Parathyroid adenoma (tissue), 2 donors: Measurements from ENCODE around the gene CFTR.
"Not testable (repeated sequence)": the region's sequence is repeated elsewhere in the genome, so short reads cannot be mapped to it uniquely, and the experiment has no call there.

Experiments
- H2AFZ ChIP-seq: fragments of 300-600 bp; sonication (generic); one replicate; pipeline ENCODE4 v1.7.0; 2017; ENCODE audit warnings: antibody characterized with exemption, mild to moderate bottlenecking
- H3K27ac ChIP-seq: fragments of 300-600 bp; sonication (generic); one replicate; pipeline ENCODE4 v1.7.0; 2017
- H3K27me3 ChIP-seq: fragments of 300-600 bp; sonication (generic); one replicate; pipeline ENCODE4 v1.7.0; 2017; ENCODE audit warnings: low read length; ENCODE audit not compliant: control insufficient read depth, insufficient read depth
- H3K36me3 ChIP-seq: fragments of 300-600 bp; sonication (generic); one replicate; pipeline ENCODE4 v1.7.0; 2017; ENCODE audit warnings: low read length; ENCODE audit not compliant: control insufficient read depth, insufficient read depth
- H3K4me1 ChIP-seq: fragments of 300-600 bp; sonication (generic); one replicate; pipeline ENCODE4 v1.7.0; 2017; ENCODE audit warnings: control low read depth
- H3K4me2 ChIP-seq: fragments of 300-600 bp; sonication (generic); one replicate; pipeline ENCODE4 v1.7.0; 2017; ENCODE audit warnings: low read length
- H3K4me3 ChIP-seq: fragments of 300-600 bp; sonication (generic); one replicate; pipeline ENCODE4 v1.7.0; 2017; ENCODE audit warnings: low read depth, low read length
- H3K79me2 ChIP-seq: fragments of 300-600 bp; sonication (generic); one replicate; pipeline ENCODE4 v1.7.0; 2017; ENCODE audit warnings: control low read depth
- H3K9ac ChIP-seq: fragments of 300-600 bp; sonication (generic); one replicate; pipeline ENCODE4 v1.7.0; 2017; ENCODE audit warnings: mild to moderate bottlenecking
- H3K9me3 ChIP-seq: fragments of 300-600 bp; sonication (generic); one replicate; pipeline ENCODE4 v1.7.0; 2017; ENCODE audit warnings: low read length; ENCODE audit not compliant: control insufficient read depth
- TF ChIP-seq, protein P1 (sequence below): fragments of 300-600 bp; sonication (generic); IDR thresholded peaks from one replicate; pipeline ENCODE4 v1.7.0; 2017; ENCODE audit warnings: antibody characterized with exemption, mild to moderate bottlenecking
- donor health status: primary hyperparathyroidism.

The CFTR gene

DNA sequence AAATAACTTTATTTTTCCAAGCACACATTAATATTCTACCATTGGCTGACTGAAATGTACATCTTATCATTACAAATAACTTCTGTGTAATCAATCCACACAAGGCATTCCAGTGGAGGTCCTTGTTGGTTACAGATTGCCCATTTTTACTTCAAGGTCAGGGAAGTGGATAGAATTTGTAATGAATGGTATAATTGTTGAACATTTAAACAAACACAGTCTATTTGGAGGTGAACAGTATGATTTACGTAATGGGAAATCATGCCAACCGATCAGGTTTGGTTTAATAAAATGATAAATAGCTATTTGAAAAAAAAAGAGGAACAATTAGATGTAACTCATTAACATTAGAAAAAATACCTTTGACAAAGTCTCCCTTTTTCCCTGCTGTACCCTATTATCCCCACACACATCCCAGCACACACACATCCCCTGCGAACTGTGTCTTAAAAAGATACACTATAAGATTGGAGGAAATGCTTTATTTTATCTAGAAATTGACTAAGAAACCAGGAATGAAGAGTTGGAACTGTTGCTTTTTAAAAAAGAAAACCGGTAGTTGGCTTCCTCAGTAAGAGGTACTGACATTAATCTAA lies 33.5 kb upstream of the CFTR start:
- H3K27ac ChIP-seq: no peak overlapping the region
- H3K4me2 ChIP-seq: no peak overlapping the region
- no peaks in the 10 kb centered on the region for H3K79me2 ChIP-seq
- no peak overlapping the region for H2AFZ ChIP-seq
- H3K9ac ChIP-seq: no peak overlapping the region
- no peak overlapping the region for H3K4me3 ChIP-seq
- no peaks in the 10 kb centered on the region for H3K9me3 ChIP-seq
- H3K36me3 ChIP-seq: no peaks in the 10 kb centered on the region
- H3K4me1 ChIP-seq: no peaks in the 10 kb centered on the region
- H3K27me3 ChIP-seq: no peaks in the 10 kb centered on the region
- TF ChIP-seq, protein P1, sequence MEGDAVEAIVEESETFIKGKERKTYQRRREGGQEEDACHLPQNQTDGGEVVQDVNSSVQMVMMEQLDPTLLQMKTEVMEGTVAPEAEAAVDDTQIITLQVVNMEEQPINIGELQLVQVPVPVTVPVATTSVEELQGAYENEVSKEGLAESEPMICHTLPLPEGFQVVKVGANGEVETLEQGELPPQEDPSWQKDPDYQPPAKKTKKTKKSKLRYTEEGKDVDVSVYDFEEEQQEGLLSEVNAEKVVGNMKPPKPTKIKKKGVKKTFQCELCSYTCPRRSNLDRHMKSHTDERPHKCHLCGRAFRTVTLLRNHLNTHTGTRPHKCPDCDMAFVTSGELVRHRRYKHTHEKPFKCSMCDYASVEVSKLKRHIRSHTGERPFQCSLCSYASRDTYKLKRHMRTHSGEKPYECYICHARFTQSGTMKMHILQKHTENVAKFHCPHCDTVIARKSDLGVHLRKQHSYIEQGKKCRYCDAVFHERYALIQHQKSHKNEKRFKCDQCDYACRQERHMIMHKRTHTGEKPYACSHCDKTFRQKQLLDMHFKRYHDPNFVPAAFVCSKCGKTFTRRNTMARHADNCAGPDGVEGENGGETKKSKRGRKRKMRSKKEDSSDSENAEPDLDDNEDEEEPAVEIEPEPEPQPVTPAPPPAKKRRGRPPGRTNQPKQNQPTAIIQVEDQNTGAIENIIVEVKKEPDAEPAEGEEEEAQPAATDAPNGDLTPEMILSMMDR: no peak

DNA sequence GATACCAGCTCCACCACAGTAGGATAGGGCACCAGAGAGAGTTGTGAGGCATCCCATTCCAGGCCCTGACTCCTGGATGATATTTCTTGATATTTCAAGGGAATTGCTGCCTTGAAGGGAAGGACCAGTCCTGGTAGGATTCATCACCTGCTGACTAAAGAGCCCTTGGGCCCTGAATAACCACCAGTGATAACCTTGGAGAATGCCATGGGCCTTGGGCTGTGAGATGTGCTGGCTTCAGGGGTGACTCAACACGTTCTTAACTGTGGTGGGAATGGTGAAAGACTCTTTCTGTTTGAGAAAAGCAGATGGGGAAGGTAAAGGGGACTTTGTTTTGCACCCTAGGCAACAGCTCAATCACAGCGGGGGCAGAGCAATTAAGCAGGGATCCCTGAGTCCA lies 31.2 kb upstream of the CFTR start:
- Histone ChIP-seq H3K27me3 (no peaks in the 10 kb centered on the region), H3K27ac (no peak overlapping the region), H2AFZ (no peak overlapping the region), H3K9ac (no peak overlapping the region), H3K4me1 (no peaks in the 10 kb centered on the region), H3K79me2 (no peaks in the 10 kb centered on the region), H3K9me3 (no peaks in the 10 kb centered on the region), H3K36me3 (no peaks in the 10 kb centered on the region), H3K4me2 (no peak overlapping the region), H3K4me3 (no peak overlapping the region)
- TF ChIP-seq, protein P1: no peak

DNA sequence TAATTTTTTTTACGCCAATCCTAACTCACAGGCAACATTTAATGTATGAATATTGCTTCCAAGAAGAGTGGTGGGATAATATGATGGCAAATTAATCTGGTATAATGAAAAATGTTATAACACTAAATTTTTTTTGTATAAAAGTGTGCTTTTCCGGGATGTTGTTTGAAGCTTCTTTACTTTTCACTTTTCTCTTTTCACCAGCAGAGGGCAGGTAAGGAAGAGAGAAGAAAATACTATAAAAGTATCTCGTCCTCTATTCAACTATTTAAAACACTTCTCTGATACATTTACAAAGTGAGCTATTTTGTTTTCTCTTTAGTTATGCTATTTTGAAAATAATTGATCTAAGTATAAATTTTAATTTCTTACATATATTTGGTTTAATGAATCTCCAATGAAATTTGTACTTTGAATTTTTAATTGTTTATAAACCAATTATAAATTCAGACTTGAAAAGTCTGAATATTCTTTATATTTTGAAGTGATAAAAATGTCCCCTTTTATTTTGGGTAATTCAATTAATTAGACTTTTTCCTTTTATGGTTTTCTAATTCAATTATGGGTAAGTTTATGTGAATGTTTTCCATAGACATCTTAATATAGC lies 20.7 kb upstream of the CFTR start:
- Histone ChIP-seq H3K4me2 (no peak overlapping the region), H3K27me3 (no peaks in the 10 kb centered on the region), H3K27ac (no peak overlapping the region), H3K79me2 (no peaks in the 10 kb centered on the region), H3K4me1 (no peaks in the 10 kb centered on the region), H2AFZ (no peak overlapping the region), H3K4me3 (no peak overlapping the region), H3K36me3 (no peaks in the 10 kb centered on the region), H3K9ac (no peak overlapping the region), H3K9me3 (no peaks in the 10 kb centered on the region)
- TF ChIP-seq, protein P1: peak; percentile 57

DNA sequence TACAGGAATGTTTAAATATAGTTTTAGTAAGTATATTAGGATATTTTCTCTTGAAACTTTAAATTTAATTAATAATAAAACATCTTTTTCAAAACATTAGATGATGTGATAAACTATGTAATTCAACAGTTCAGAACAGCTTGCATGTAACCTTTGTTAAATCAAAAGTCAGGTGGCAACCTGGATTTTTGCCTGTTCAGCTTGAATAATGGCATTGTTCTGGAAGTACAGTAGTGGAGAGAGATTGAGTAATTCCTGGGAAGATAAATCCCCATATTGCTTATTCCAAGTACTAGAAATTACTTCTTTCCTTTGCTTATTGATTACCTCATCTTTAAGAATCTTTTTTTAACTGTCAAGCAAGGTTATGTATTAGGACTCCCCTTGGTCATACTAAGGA lies 20.1 kb upstream of the CFTR start:
- Histone ChIP-seq H3K79me2 (no peaks in the 10 kb centered on the region), H3K9ac (no peak overlapping the region), H3K4me2 (no peak overlapping the region), H3K4me1 (no peaks in the 10 kb centered on the region), H3K4me3 (no peak overlapping the region), H3K27me3 (no peaks in the 10 kb centered on the region), H3K27ac (no peak overlapping the region), H3K36me3 (no peaks in the 10 kb centered on the region), H2AFZ (peak overlapping the region; percentile 9), H3K9me3 (no peaks in the 10 kb centered on the region)
- TF ChIP-seq, protein P1: no peak

DNA sequence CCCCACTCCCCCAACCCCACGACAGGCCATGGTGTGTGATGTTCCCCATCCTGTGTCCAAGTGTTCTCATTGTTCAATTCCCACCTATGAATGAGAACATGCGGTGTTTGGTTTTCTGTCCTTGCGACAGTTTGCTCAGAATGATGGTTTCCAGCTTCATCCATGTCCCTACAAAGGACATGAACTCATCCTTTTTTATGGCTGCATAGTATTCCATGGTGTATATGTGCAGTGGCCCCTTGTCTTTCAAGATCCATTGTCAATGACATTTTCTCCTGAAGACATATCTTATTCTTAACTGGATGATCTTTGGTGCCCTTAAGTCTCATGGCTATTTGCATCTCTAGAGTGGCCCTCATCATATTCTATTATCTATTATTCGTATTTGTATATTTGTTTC lies 19.0 kb upstream of the CFTR start:
- not testable (repeated sequence) for H3K4me2 ChIP-seq, H3K9me3 ChIP-seq

More for the DNA sequence above, 19.0 kb upstream of the CFTR start:
- H3K4me1 ChIP-seq, H3K27me3 ChIP-seq, H3K9ac ChIP-seq, H2AFZ ChIP-seq, H3K36me3 ChIP-seq, H3K79me2 ChIP-seq, H3K27ac ChIP-seq, H3K4me3 ChIP-seq: not testable (repeated sequence)
